Measurements from ENCODE around the gene CKAP5. TPM values are rescaled to one million over a fixed set of nuclear protein-coding genes. Genes with fewer than 3 reads are reported as not detected.
A peak's percentile ranks its signal among the peaks of the same experiment; 100 is the strongest.

CKAP5 gene
- total RNA-seq, 4 donors from 2014 or later = 39.8 to 46.9 (median 43.4) TPM

- Histone ChIP-seq H3K4me1 (peaks cover 0 to 9% (median 2%) of the 10 kb centered on the region in 3 donors), H3K36me3 (no peaks in the 10 kb centered on the region), H3K27me3 (no peaks in the 10 kb centered on the region), H3K4me3 (no peak overlapping the region), H3K27ac (no peak overlapping the region), H3K9me3 (no peaks in the 10 kb centered on the region)
- 80 to 84% methylated on average over 4 to 5 of the region's 5 CpGs for WGBS, 2 donors (ENCODE audit: low coverage in 1 of 2)
- TF ChIP-seq POLR2A (IDR thresholded peaks at IDR 0.05) = no peak
- no peak for TF ChIP-seq CTCF (IDR thresholded peaks at IDR 0.05)
- no peak for TF ChIP-seq POLR2AphosphoS5 (IDR thresholded peaks at IDR 0.05)
- no peak for TF ChIP-seq EP300 (IDR thresholded peaks at IDR 0.05)
- no peak for ATAC-seq
These were observed 13.4 kb downstream of the CKAP5 start for GRCh38 chr11:46832511-46833214.

- ATAC-seq = no peak
- Histone ChIP-seq H3K9me3 (no peaks in the 10 kb centered on the region), H3K27ac (peak overlapping the region in 1 of 4 donors; percentile 17), H3K36me3 (no peaks in the 10 kb centered on the region), H3K4me3 (no peak overlapping the region), H3K27me3 (no peaks in the 10 kb centered on the region), H3K4me1 (peaks cover 7 to 39% (median 20%) of the 10 kb centered on the region in 3 donors)
- TF ChIP-seq EP300 (IDR thresholded peaks at IDR 0.05) (no peak), CTCF (IDR thresholded peaks at IDR 0.05) (no peak)
- 33% methylated on average over 1 of the region's 1 CpG; no CpG with 5 or more reads in 1 of the 2 donors for WGBS, 2 donors (ENCODE audit: low coverage in 1 of 2)
These were observed 18.1 kb downstream of the CKAP5 start for GRCh38 chr11:46827995-46828394.

- no CpG with 5 or more reads among the region's 32 CpGs for WGBS, 2 donors (ENCODE audit: low coverage in 1 of 2)
- ATAC-seq = peak; percentile 99
- H3K27ac ChIP-seq = peak overlapping the region; percentile 29 to 90 (median 84)
These were observed 19.6 kb downstream of the CKAP5 start for GRCh38 chr11:46826310-46827044.

GRCh38 chr11:46808799-46809431 is 37.2 kb downstream of the CKAP5 start:
- ATAC-seq = no peak
- WGBS, 2 donors (ENCODE audit: low coverage in 1 of 2) = 68 to 76% methylated on average over 3 of the region's 3 CpGs
- H3K27me3 ChIP-seq = no peaks in the 10 kb centered on the region
- peaks cover 3 to 72% of the 10 kb centered on the region in 2 donors for H3K36me3 ChIP-seq
- no peak overlapping the region for H3K4me3 ChIP-seq
- no peak overlapping the region for H3K27ac ChIP-seq
- no peak for TF ChIP-seq CTCF (IDR thresholded peaks at IDR 0.05)
- no peak for TF ChIP-seq POLR2A (IDR thresholded peaks at IDR 0.05)
- TF ChIP-seq EP300 (IDR thresholded peaks at IDR 0.05) = no peak
- no peak for TF ChIP-seq POLR2AphosphoS5 (IDR thresholded peaks at IDR 0.05)
- H3K4me1 ChIP-seq = no peaks in the 10 kb centered on the region
- H3K9me3 ChIP-seq = no peaks in the 10 kb centered on the region

More at GRCh38 chr11:46826310-46827044, 19.6 kb downstream of the CKAP5 start:
- no peaks in the 10 kb centered on the region for H3K36me3 ChIP-seq
- no peaks in the 10 kb centered on the region for H3K27me3 ChIP-seq
- no peak for TF ChIP-seq POLR2A (IDR thresholded peaks at IDR 0.05)
- no peak for TF ChIP-seq EP300 (IDR thresholded peaks at IDR 0.05)
- peak; percentile 14 for TF ChIP-seq POLR2AphosphoS5 (IDR thresholded peaks at IDR 0.05)
- TF ChIP-seq CTCF (IDR thresholded peaks at IDR 0.05) = peak in 3 of 4 experiments; percentile 22 to 49 (median 28)
- H3K9me3 ChIP-seq = no peaks in the 10 kb centered on the region
- H3K4me3 ChIP-seq = peak overlapping the region; percentile 38 to 67
- peaks cover 7 to 39% (median 20%) of the 10 kb centered on the region in 3 donors for H3K4me1 ChIP-seq

Measured in gastroesophageal sphincter (tissue), 4 donors.